ENCODE measurements around the gene ENTR1.

ENTR1 gene

DNA sequence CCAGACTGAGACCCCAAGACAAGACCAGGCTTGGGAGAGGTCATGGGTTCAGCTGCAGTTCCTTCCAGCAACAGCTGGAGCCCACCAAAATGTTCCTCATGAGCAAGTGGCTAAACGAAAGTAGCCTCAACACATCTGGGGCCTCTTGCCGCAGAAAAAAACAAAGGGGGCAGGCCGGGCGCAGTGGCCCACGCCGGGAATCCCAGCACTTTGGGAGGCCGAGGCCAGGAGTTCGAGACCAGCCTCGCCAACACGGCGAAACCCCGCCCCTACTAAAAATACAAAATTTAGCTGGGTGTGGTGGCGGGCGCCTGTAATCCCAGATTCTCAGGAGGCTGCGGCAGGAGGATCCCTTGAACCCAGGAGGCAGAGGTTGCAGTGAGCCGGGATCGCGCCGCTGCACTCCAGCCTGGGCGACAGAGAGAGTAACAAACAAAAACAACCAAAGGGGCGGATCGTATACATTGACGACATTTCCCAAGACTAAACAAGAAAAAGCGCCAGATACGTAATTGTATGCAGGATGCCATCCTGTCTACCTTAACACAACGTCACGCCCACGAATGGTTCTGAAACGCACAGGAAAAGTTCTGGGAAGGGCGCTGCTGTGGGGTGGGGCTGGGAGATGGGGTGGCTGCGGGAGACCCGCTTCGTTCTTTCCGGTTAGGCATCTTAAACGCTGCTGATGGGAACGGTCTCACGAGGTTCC is 27.6 kb upstream of the ENTR1 start:
- Histone ChIP-seq H3K27ac (ENCODE audit: low read length) (no peak overlapping the region), H3K4me1 (ENCODE audit: control insufficient read depth in 1 of 2, insufficient read depth in 2 of 2, low read length in 2 of 2) (peaks cover 8 to 42% of the 10 kb centered on the region in 2 donors), H3K4me3 (ENCODE audit: low read depth in 1 of 2, low read length in 2 of 2) (peak overlapping the region; percentile 72 to 93), H3K36me3 (ENCODE audit: control insufficient read depth in 1 of 2, insufficient read depth in 2 of 2, low read length in 2 of 2) (peaks cover 23 to 28% of the 10 kb centered on the region in 2 donors), H3K9me3 (ENCODE audit: control insufficient read depth in 1 of 2, low read length in 2 of 2) (no peaks in the 10 kb centered on the region), H3K27me3 (ENCODE audit: low read depth, low read length) (no peaks in the 10 kb centered on the region)

DNA sequence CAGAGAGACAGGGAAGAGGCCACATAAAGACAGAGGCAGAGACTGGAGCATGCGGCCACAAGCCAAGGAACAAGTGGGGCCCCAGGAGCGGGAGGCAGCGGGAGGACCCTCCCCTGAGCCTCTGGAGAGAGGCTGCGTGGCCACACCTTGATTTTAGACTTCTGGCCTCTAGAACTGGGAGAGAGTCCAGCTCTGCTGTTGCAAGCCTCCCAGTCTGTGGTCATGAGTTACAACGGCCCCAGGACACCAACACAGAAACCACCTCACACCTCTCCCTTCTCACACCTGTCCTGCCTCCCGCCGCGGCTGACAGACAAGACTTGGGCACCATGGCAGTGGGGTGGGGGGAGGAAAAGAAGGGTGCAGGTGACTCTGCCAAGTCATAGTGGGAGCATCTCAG is 27.0 kb upstream of the ENTR1 start:
- H3K27me3 ChIP-seq (ENCODE audit: low read depth, low read length), result no peaks in the 10 kb centered on the region
- H3K9me3 ChIP-seq (ENCODE audit: control insufficient read depth in 1 of 2, low read length in 2 of 2), result no peaks in the 10 kb centered on the region
- H3K27ac ChIP-seq (ENCODE audit: low read length), result no peak overlapping the region
- peak overlapping the region; percentile 35 to 93 for H3K4me3 ChIP-seq (ENCODE audit: low read depth in 1 of 2, low read length in 2 of 2)
- H3K36me3 ChIP-seq (ENCODE audit: control insufficient read depth in 1 of 2, insufficient read depth in 2 of 2, low read length in 2 of 2), result peaks cover 17 to 26% of the 10 kb centered on the region in 2 donors
- H3K4me1 ChIP-seq (ENCODE audit: control insufficient read depth in 1 of 2, insufficient read depth in 2 of 2, low read length in 2 of 2), result peaks cover 8 to 42% of the 10 kb centered on the region in 2 donors

DNA sequence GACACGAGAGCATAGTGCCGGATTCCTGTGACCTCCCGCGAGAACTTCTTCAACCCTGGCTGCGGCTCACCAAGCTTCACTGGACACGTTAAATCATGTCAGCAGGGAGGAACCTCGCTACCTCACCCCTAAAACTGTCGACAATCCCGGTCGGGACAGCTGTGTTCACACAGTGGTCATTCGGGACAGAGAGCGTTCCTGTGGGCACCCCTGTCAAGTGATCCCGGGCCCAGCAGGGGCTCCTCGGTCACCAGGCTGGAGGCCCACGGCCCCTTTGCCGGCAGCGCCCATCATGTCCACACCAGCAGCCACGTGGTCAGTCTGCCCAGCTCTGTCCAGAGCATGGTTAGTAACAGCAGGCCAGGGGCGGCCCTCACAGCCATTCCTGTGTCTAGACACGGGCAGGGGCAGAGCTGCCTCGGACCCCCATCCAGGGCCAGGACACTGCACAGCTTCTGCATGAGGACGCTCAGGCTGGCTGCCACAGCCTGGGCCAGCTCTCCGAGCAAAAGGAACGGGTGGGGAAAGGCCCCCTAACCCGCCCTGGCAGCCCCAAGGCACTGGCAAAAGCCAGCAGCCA is 25.7 kb upstream of the ENTR1 start:
- peaks cover 8 to 42% of the 10 kb centered on the region in 2 donors for H3K4me1 ChIP-seq (ENCODE audit: control insufficient read depth in 1 of 2, insufficient read depth in 2 of 2, low read length in 2 of 2)
- peaks cover 5 to 21% of the 10 kb centered on the region in 2 donors for H3K36me3 ChIP-seq (ENCODE audit: control insufficient read depth in 1 of 2, insufficient read depth in 2 of 2, low read length in 2 of 2)
- H3K27me3 ChIP-seq (ENCODE audit: low read depth, low read length), result no peaks in the 10 kb centered on the region
- no peak overlapping the region for H3K4me3 ChIP-seq (ENCODE audit: low read depth in 1 of 2, low read length in 2 of 2)
- no peaks in the 10 kb centered on the region for H3K9me3 ChIP-seq (ENCODE audit: control insufficient read depth in 1 of 2, low read length in 2 of 2)
- H3K27ac ChIP-seq (ENCODE audit: low read length), result no peak overlapping the region

DNA sequence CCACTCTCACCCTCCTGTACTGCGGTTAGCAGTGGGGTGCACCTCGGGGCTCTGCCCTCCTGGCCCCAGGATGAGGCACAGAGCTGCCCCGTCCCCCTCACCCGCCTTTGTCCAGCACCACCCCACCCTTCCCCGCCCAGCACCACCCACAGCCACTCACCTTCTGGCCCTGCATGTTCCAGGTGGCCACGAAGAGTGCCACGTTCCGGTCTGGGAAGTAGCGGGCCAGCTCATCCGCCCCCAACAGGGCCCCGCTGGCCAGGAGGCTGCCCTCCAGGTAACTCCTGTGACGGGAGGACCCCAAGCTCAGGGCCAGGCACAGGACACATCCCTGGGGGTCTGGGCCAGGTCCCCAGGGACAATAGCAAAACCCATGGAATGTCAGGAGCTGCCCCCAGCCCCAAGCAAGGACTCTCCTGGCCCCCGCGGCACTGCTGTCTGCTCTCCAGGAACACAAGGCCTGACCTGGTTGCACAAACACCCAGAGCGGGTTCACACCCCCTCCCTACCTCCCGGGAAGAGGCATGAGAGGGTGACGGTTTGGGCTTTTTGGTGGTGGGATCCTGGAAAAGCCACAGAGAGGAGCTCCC is 24.3 kb upstream of the ENTR1 start:
- Histone ChIP-seq H3K36me3 (ENCODE audit: control insufficient read depth in 1 of 2, insufficient read depth in 2 of 2, low read length in 2 of 2) (peaks cover 4 to 26% of the 10 kb centered on the region in 2 donors), H3K27me3 (ENCODE audit: low read depth, low read length) (no peaks in the 10 kb centered on the region), H3K9me3 (ENCODE audit: control insufficient read depth in 1 of 2, low read length in 2 of 2) (no peaks in the 10 kb centered on the region), H3K4me1 (ENCODE audit: control insufficient read depth in 1 of 2, insufficient read depth in 2 of 2, low read length in 2 of 2) (peaks cover 8 to 37% of the 10 kb centered on the region in 2 donors), H3K27ac (ENCODE audit: low read length) (no peak overlapping the region), H3K4me3 (ENCODE audit: low read depth in 1 of 2, low read length in 2 of 2) (no peak overlapping the region)

DNA sequence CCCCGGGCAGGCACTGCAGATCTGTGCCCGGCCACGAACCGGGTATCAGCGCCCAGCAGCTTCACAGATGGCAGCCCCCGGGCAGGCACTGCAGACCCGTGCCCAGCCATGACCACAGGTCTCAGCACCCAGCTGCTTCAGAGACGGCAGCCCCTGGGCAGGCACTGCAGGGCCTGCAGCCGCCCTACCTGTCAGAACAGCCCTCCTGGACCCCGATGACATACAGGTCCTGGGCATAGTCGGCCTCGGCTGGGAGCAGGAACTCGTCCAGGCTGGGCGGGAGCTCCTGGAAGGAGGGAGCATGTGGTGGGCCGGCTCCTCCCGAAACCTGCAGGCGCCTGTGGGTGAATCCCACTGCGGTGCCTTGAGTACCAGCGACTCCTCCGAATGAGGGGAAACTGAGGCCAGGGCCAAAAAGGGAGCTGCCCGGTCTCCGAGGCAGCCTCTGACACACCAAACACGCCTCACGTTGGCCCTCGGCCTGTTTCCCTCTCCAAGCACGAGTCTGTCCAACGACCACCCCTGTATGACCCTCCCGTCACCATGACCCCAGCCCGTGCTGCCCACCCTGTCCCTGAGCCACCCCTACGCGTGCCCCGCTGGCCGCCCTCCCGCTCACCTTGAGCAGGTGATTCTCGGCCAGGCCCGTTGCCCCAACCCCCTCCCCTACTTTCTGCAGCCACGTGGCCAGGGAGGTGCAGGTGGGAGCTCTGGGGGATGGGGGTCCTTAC is 23.6 kb upstream of the ENTR1 start:
- H3K36me3 ChIP-seq (ENCODE audit: control insufficient read depth in 1 of 2, insufficient read depth in 2 of 2, low read length in 2 of 2), result peaks cover 4 to 32% of the 10 kb centered on the region in 2 donors

DNA sequence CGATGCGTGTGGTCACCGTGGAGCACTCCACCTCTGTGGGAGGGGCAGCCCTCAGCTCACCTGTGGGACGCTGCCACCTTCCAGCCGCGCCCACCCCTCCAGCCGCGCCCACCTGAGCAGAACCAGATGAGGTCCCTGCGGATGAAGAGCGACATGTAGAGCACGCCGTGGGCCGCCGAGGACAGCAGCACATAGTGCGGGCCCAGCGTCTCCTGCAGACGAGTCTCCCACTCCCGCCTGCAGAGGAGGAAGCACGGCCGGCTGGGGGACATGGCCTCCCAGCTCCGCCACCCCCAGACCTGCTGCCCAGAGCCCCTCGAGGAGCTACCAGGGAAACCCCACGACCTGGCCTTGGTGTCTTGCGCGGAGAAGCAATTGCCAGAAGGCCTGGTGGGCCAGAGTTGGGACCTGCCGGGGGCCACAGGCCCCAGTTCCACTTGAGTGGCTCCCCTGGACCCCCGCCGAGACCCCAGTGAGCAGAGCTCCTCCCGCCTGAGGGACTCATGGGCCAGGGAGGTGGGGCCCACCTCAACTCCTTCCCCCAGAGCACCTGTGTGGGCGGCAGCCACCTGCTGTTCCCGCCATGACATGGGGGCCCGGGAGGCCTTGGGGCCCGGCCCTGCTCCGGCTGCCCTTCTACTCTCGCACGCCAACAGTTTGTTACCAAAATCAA is 22.8 kb upstream of the ENTR1 start:
- H3K4me3 ChIP-seq (ENCODE audit: low read depth in 1 of 2, low read length in 2 of 2), result no peak overlapping the region
- peaks cover 4 to 36% of the 10 kb centered on the region in 2 donors for H3K36me3 ChIP-seq (ENCODE audit: control insufficient read depth in 1 of 2, insufficient read depth in 2 of 2, low read length in 2 of 2)
- H3K4me1 ChIP-seq (ENCODE audit: control insufficient read depth in 1 of 2, insufficient read depth in 2 of 2, low read length in 2 of 2), result peaks cover 8 to 27% of the 10 kb centered on the region in 2 donors
- no peak overlapping the region for H3K27ac ChIP-seq (ENCODE audit: low read length)
- H3K9me3 ChIP-seq (ENCODE audit: control insufficient read depth in 1 of 2, low read length in 2 of 2), result no peaks in the 10 kb centered on the region
- no peaks in the 10 kb centered on the region for H3K27me3 ChIP-seq (ENCODE audit: low read depth, low read length)

More for the DNA sequence above, 23.6 kb upstream of the ENTR1 start:
- no peaks in the 10 kb centered on the region for H3K9me3 ChIP-seq (ENCODE audit: control insufficient read depth in 1 of 2, low read length in 2 of 2)
- H3K4me3 ChIP-seq (ENCODE audit: low read depth in 1 of 2, low read length in 2 of 2), result no peak overlapping the region
- no peaks in the 10 kb centered on the region for H3K27me3 ChIP-seq (ENCODE audit: low read depth, low read length)
- no peak overlapping the region for H3K27ac ChIP-seq (ENCODE audit: low read length)
- H3K4me1 ChIP-seq (ENCODE audit: control insufficient read depth in 1 of 2, insufficient read depth in 2 of 2, low read length in 2 of 2), result peaks cover 8 to 36% of the 10 kb centered on the region in 2 donors

DNA sequence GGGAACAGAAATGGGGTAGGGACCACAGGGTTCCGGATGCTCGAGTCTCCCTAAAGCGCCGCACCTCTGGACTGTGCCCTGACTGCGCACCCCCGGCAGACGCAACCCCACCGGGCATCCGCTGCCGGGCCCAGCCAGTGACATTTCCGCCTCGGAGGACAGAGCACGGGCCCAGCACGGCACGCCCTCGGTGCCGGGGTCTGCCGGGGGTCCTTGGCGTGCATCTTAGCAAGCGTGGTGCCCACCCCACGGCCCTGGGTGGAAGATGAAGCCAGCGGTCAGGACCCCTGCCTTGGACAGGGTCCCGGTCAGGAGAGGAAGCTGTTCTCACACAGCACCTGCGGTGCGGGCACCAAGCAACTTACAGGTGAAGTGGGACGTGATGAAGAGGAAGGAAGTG is 22.2 kb upstream of the ENTR1 start:
- Histone ChIP-seq H3K36me3 (ENCODE audit: control insufficient read depth in 1 of 2, insufficient read depth in 2 of 2, low read length in 2 of 2) (peaks cover 4 to 36% of the 10 kb centered on the region in 2 donors), H3K27me3 (ENCODE audit: low read depth, low read length) (no peaks in the 10 kb centered on the region), H3K9me3 (ENCODE audit: control insufficient read depth in 1 of 2, low read length in 2 of 2) (no peaks in the 10 kb centered on the region), H3K4me3 (ENCODE audit: low read depth in 1 of 2, low read length in 2 of 2) (no peak overlapping the region), H3K27ac (ENCODE audit: low read length) (no peak overlapping the region), H3K4me1 (ENCODE audit: control insufficient read depth in 1 of 2, insufficient read depth in 2 of 2, low read length in 2 of 2) (peaks cover 7 to 21% of the 10 kb centered on the region in 2 donors)

DNA sequence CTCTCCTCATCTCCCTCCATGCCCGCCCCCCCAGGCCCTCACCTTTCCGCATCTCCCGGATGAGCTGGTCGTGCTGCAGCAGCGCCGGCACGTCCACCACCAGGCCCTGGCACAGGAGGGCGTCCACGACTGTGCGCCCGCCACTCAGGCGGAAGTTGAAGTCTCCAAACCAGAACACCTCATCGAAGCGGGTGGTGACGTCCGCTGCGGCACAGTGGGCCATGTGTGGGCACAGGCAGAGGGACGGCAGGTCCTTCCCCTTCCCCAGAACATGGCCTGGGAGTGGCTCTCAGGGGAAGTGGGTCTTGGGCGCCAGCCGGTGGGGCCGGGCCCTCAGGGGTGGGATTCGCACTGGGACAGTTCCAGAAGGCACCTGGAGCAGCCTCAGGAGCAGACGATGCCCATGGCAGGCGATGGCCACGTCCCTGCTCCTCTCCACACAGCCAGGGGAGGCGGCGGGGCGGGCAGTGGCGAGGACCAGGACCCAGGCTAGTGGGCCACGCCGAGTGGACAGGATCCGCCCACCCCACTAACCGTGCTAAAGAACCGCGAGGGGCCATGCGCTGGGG is 21.5 kb upstream of the ENTR1 start:
- H3K27ac ChIP-seq (ENCODE audit: low read length), result no peak overlapping the region
- H3K27me3 ChIP-seq (ENCODE audit: low read depth, low read length), result no peaks in the 10 kb centered on the region
- H3K4me1 ChIP-seq (ENCODE audit: control insufficient read depth in 1 of 2, insufficient read depth in 2 of 2, low read length in 2 of 2), result peaks cover 0 to 14% of the 10 kb centered on the region in 2 donors
- H3K36me3 ChIP-seq (ENCODE audit: control insufficient read depth in 1 of 2, insufficient read depth in 2 of 2, low read length in 2 of 2), result peaks cover 4 to 36% of the 10 kb centered on the region in 2 donors
- no peaks in the 10 kb centered on the region for H3K9me3 ChIP-seq (ENCODE audit: control insufficient read depth in 1 of 2, low read length in 2 of 2)
- H3K4me3 ChIP-seq (ENCODE audit: low read depth in 1 of 2, low read length in 2 of 2), result no peak overlapping the region

DNA sequence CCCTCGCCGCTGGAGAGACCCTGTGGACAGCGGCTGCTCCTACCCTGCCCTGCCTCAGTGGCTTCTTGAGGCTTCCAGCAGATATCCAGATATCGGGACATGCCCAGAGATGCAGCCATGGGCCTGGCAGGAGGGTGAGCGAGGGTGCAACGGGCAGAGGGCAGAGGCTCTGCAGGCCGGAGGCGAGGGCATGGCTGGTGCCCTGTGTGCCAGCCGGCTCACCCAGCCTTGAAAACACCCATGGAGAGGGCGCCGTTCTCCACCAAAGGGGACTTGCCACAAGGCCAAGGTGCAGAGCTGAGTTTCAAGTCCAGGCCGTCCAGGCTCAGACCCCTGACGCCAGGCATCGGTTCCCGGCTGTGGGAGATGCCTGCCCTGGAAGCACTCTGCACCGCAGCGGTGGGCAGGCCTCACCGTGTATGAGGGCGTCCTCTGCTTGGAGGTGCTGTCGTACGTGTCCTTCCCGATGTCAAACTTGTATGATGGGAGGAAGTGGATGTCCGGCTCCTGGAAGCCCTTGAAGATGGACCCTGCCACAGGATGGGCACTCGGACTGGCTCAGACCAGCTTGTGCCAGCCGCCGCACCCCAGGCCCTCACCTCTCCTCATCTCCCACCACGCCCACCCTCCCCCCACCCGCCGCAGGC is 20.3 kb upstream of the ENTR1 start:
- Histone ChIP-seq H3K4me1 (ENCODE audit: control insufficient read depth in 1 of 2, insufficient read depth in 2 of 2, low read length in 2 of 2) (peaks cover 0 to 6% of the 10 kb centered on the region in 2 donors), H3K9me3 (ENCODE audit: control insufficient read depth in 1 of 2, low read length in 2 of 2) (no peaks in the 10 kb centered on the region), H3K4me3 (ENCODE audit: low read depth in 1 of 2, low read length in 2 of 2) (no peak overlapping the region), H3K36me3 (ENCODE audit: control insufficient read depth in 1 of 2, insufficient read depth in 2 of 2, low read length in 2 of 2) (peaks cover 4 to 36% of the 10 kb centered on the region in 2 donors), H3K27me3 (ENCODE audit: low read depth, low read length) (no peaks in the 10 kb centered on the region), H3K27ac (ENCODE audit: low read length) (no peak overlapping the region)

DNA sequence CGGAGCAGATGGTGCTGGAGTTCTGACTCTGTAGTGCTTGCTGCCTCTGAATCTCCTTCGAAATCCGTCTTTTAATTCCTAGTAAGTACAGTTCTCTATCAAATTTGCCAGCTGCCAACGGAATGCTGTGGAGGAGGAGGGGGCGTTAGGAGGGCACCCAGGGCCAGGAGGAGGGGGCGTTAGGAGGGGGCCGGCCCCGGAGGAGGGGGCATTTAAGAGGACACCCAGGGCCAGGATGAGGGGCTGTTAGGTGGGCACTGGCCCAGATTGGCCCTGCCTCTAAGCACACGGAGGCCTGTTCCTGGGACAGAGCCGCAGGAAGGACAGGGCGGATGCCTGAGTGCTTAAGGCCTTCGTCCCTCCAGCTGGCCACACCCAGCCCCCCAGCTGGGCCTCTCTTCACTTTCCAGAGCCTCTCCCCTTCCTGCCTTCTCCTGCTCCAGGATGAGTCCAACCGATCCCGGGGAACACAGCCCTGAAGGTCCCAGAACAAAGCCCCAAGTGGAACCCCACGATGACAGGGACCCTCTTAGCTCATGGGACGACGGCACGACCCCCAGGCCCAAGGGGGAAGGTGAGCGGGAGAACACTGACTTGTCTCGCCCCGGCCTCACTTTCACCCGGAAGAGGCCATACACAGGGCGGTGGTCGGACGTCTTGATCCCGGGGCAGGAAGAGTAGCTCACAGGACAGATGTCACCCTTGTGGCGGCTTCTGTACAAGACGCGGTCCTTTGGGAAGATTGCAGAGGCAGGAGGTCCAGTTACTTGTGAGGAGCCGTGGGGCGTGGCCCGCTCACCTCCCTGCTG is 19.5 kb upstream of the ENTR1 start:
- H3K4me1 ChIP-seq (ENCODE audit: control insufficient read depth in 1 of 2, insufficient read depth in 2 of 2, low read length in 2 of 2), result peaks cover 0 to 3% of the 10 kb centered on the region in 2 donors
- no peaks in the 10 kb centered on the region for H3K9me3 ChIP-seq (ENCODE audit: control insufficient read depth in 1 of 2, low read length in 2 of 2)
- no peak overlapping the region for H3K4me3 ChIP-seq (ENCODE audit: low read depth in 1 of 2, low read length in 2 of 2)
- H3K27me3 ChIP-seq (ENCODE audit: low read depth, low read length), result no peaks in the 10 kb centered on the region
- peaks cover 4 to 36% of the 10 kb centered on the region in 2 donors for H3K36me3 ChIP-seq (ENCODE audit: control insufficient read depth in 1 of 2, insufficient read depth in 2 of 2, low read length in 2 of 2)
- no peak overlapping the region for H3K27ac ChIP-seq (ENCODE audit: low read length)
